HUDEP-2 (cell line): ENCODE measurements around the gene MRTFB.
A peak's percentile ranks its signal among the peaks of the same experiment; 100 is the strongest.

ENCODE experiments used
- DNase-seq, 76 experiments: peaks; one replicate each; lab custom pipeline; 2025; ENCODE audit not compliant: unreplicated experiment in 76 of 76; lab: John Stamatoyannopoulos, UW

MRTFB gene

GRCh38 chr16:14304891-14305460 is 233.9 kb downstream of the MRTFB start:
- DNase-seq, result no peak

GRCh38 chr16:14306485-14307058 is 235.5 kb downstream of the MRTFB start:
- no peak for DNase-seq

- DNase-seq, result no peak
Measured at GRCh38 chr16:14307059-14307526, 236.0 kb downstream of the MRTFB start.

GRCh38 chr16:14307527-14308367 is 236.6 kb downstream of the MRTFB start:
- peak in 1 of 76 experiments; percentile 10 for DNase-seq

GRCh38 chr16:14308368-14308723 is 237.2 kb downstream of the MRTFB start:
- DNase-seq, result no peak

- no peak for DNase-seq
Measured at GRCh38 chr16:14309001-14309886, 238.1 kb downstream of the MRTFB start.

GRCh38 chr16:14309906-14310305 is 238.8 kb downstream of the MRTFB start:
- no peak for DNase-seq

GRCh38 chr16:14310519-14310991 is 239.4 kb downstream of the MRTFB start:
- DNase-seq, result no peak

- DNase-seq, result no peak
Measured at GRCh38 chr16:14314116-14314515, 243.0 kb downstream of the MRTFB start.

- no peak for DNase-seq
Measured at GRCh38 chr16:14315683-14316320, 244.7 kb downstream of the MRTFB start.
